Activated T-helper 1 cell treated with anti-CD3 and anti-CD28 coated beads, Interleukin-12 subunit alpha, Interleukin-12 subunit beta, Interleukin-2, Interleukin-4 antibody, amounts not matched to agents 30 ng/mL and 10 ng/mL and 1 ng/mL, durations not matched to agents 14 hours and 24 hours and 36 hours (primary cell): Measurements from ENCODE around the gene GNG14. TPM values are rescaled to one million over a fixed set of nuclear protein-coding genes. Genes with fewer than 3 reads are reported as not detected.
"Not testable (repeated sequence)": the region's sequence is repeated elsewhere in the genome, so short reads cannot be mapped to it uniquely, and the experiment has no call there.

Experiments
- DNase-seq: peaks from one replicate; pipeline ENCODE4 v3.0.0; 2021; ENCODE audit warnings: low spot score
- H3K27ac Mint-ChIP-seq: one replicate; pipeline ENCODE4 v1.8.0; 2021; ENCODE audit warnings: mild to moderate bottlenecking, mixed read lengths
- H3K27me3 Mint-ChIP-seq: one replicate; pipeline ENCODE4 v1.8.0; 2022; ENCODE audit warnings: mild to moderate bottlenecking, moderate library complexity, mixed read lengths; ENCODE audit not compliant: insufficient read depth
- H3K36me3 Mint-ChIP-seq: one replicate; pipeline ENCODE4 v1.8.0; 2021; ENCODE audit warnings: low read depth, mixed read lengths
- H3K4me1 Mint-ChIP-seq: one replicate; pipeline ENCODE4 v1.8.0; 2021; ENCODE audit warnings: low read depth, mixed read lengths
- H3K4me3 Mint-ChIP-seq: one replicate; pipeline ENCODE4 v1.8.0; 2021; ENCODE audit warnings: mild to moderate bottlenecking, moderate library complexity, mixed read lengths
- H3K9me3 Mint-ChIP-seq: one replicate; pipeline ENCODE4 v1.8.0; 2021; ENCODE audit warnings: mixed read lengths
- intact Hi-C: fragments of 100-400 bp; cut with micrococcal nuclease; formaldehyde crosslinking; loops from one replicate; pipeline ENCODE4 v1.15.1; 2024
- total RNA-seq: library from RNA; stranded (reverse); gene quantifications from 2 replicates; pipeline ENCODE4 v1.2.3, GENCODE V29; 2022

GNG14 gene
- 0.73 TPM in 1 of 2 replicates, not detected in the other for total RNA-seq

GRCh38 chr19:12687496-12688196 lies at the start of gene GNG14:
TSS of gene GNG14 (plus strand) at chr19:12687998. CDS start at chr19:12688049, 51 bp downstream.
- H3K27ac Mint-ChIP-seq: no peak within 1 kb of the TSS

GRCh38 chr19:12638611-12639182 lies 49.1 kb upstream of the GNG14 start:
- H3K27me3 Mint-ChIP-seq: no peaks in the 10 kb centered on the region
- H3K9me3 Mint-ChIP-seq: peaks cover 4% of the 10 kb centered on the region
- peaks cover 24% of the 10 kb centered on the region for H3K36me3 Mint-ChIP-seq
- no peak overlapping the region for H3K27ac Mint-ChIP-seq
- peaks cover 15% of the 10 kb centered on the region for H3K4me1 Mint-ChIP-seq
- H3K4me3 Mint-ChIP-seq: no peak overlapping the region
- intact Hi-C loops: no loop called here
- DNase-seq: no peak

More at GRCh38 chr19:12687496-12688196, at the start of gene GNG14:
- no peaks in the 10 kb centered on the region for H3K36me3 Mint-ChIP-seq
- DNase-seq: no peak
- intact Hi-C loops: no loop called here
- H3K4me3 Mint-ChIP-seq: no peak within 1 kb of the TSS
- no peaks in the 10 kb centered on the region for H3K27me3 Mint-ChIP-seq
- H3K4me1 Mint-ChIP-seq: no peaks in the 10 kb centered on the region
- H3K9me3 Mint-ChIP-seq: no peaks in the 10 kb centered on the region

DNA sequence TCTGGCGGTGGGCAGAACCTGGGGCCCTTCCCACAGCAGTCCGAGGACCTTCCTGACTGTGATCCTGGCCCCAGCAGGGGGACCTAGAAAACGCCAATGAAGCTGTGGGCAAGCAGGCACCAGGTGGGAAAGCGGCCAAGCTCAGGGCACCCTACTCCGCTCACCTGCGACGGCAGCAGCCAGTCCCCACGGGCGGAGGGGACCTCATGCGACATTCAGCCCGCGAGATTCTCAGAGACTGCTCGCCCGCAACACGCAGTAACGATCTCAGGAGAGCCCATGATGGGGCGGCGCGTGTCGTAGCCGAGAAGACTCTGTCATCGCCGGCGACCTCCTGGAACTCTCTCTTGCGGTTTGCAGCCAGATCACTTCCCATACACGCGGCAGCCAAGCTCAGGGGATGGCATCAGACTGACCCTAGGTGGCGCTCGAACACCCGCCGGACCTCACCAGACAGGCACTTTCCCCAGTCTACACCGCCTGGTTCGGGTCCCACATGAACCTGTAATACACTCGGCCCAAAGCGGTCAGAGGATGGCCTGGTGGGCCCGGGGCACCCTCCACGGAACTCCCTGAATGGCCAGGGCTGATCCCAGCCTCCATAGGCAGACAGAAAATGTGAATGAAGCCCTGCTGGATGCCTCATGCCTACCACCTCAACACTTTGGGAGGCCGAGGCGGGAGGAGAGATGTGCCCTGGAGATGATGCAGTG lies 47.7 kb upstream of the GNG14 start:
- peaks cover 23% of the 10 kb centered on the region for H3K36me3 Mint-ChIP-seq
- DNase-seq: peak; percentile 72
- peaks cover 3% of the 10 kb centered on the region for H3K9me3 Mint-ChIP-seq
- H3K27me3 Mint-ChIP-seq: no peaks in the 10 kb centered on the region
- intact Hi-C loops: loop anchor here (1.0 to 2.0 kb wide), 4 partner anchors 26 to 76 kb away; partner anchors contain the start of genes MAN2B1, WDR83, ZNF490 and ZNF791
- H3K4me1 Mint-ChIP-seq: peaks cover 13% of the 10 kb centered on the region
- peak overlapping the region; percentile 53 for H3K4me3 Mint-ChIP-seq
- H3K27ac Mint-ChIP-seq: peak overlapping the region; percentile 63

GRCh38 chr19:12641456-12641855 lies 46.3 kb upstream of the GNG14 start:
- no peaks in the 10 kb centered on the region for H3K27me3 Mint-ChIP-seq
- peaks cover 9% of the 10 kb centered on the region for H3K4me1 Mint-ChIP-seq
- no peaks in the 10 kb centered on the region for H3K9me3 Mint-ChIP-seq
- no peak overlapping the region for H3K4me3 Mint-ChIP-seq
- DNase-seq: no peak
- intact Hi-C loops: loop anchor here (2.0 kb wide), 1 partner anchor 31 kb away; the partner anchor contains the start of genes ZNF490 and ZNF791
- no peak overlapping the region for H3K27ac Mint-ChIP-seq
- peaks cover 20% of the 10 kb centered on the region for H3K36me3 Mint-ChIP-seq

DNA sequence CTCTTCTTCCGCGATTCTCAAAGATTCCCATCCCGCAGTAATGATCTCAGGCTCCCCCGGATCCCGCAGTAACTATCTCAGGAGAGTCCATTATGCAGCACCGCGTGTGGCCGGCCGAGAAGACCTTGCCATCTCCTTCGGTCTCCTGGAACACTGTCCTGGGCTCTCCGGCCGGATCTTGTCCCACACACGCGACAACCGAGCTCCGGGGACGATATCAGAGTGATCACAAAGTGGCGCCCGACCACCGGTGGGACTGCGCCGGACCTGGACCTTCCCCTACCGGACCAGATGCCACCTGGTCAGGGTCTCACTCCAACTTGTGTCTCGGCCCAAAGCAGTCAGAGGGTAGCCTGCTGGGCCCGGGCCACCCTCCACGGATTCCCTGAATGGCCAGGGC lies 45.3 kb upstream of the GNG14 start:
- H3K4me3 Mint-ChIP-seq: no peak overlapping the region
- DNase-seq: no peak
- peaks cover 20% of the 10 kb centered on the region for H3K36me3 Mint-ChIP-seq
- intact Hi-C loops: no loop called here
- no peaks in the 10 kb centered on the region for H3K27me3 Mint-ChIP-seq
- peaks cover 9% of the 10 kb centered on the region for H3K4me1 Mint-ChIP-seq
- no peak overlapping the region for H3K27ac Mint-ChIP-seq
- no peaks in the 10 kb centered on the region for H3K9me3 Mint-ChIP-seq

DNA sequence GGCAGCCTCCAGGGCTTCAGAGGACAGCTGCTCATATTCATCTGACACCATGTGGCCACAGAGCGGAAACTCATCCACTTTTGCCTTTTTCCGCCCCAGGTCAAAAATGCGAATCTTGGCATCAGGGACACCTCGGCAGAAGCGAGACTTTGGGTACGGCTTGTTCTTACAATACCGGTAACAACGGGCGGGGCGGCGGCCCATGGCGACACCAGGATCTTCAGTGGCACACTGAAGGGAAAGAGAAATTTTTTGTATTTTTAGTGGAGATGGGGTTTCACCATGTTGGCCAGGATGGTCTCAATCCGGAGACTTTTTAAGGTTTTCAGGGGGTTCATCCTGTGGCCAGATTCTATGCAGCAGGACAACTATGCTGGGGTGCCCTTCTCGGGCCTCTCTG lies 44.1 kb upstream of the GNG14 start:
- H3K27me3 Mint-ChIP-seq, H3K4me1 Mint-ChIP-seq, H3K9me3 Mint-ChIP-seq, H3K4me3 Mint-ChIP-seq, DNase-seq, intact Hi-C loops, H3K27ac Mint-ChIP-seq: not testable (repeated sequence)
- H3K36me3 Mint-ChIP-seq: peaks cover 20% of the 10 kb centered on the region

GRCh38 chr19:12646551-12646950 lies 41.2 kb upstream of the GNG14 start:
- no peak for DNase-seq
- Mint-ChIP-seq H3K4me3 (no peak overlapping the region), H3K27ac (no peak overlapping the region), H3K4me1 (no peaks in the 10 kb centered on the region), H3K36me3 (peaks cover 25% of the 10 kb centered on the region), H3K9me3 (no peaks in the 10 kb centered on the region), H3K27me3 (no peaks in the 10 kb centered on the region)
- intact Hi-C loops: no loop called here

DNA sequence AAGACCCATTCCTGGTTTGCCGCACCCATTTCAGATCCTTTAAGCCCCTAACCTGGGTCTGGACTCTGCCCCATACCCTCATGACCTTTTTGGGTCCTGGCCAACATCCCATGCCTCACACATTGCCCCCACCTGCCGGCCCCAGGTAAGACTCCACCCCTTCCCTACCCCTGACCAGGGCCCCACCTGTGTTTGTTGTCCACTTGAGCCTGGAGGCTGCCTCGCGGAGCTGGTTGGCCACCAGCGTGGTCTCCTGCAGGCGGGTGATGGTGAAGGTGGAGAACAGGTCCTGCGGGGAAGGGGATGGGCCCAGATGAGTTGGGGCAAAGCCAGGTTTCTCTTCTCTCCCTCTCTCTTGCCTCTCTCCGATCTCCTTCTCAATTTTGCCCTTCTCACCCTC lies 40.8 kb upstream of the GNG14 start:
- no peak overlapping the region for H3K27ac Mint-ChIP-seq
- no peaks in the 10 kb centered on the region for H3K9me3 Mint-ChIP-seq
- peaks cover 27% of the 10 kb centered on the region for H3K36me3 Mint-ChIP-seq
- DNase-seq: no peak
- H3K4me3 Mint-ChIP-seq: no peak overlapping the region
- no peaks in the 10 kb centered on the region for H3K27me3 Mint-ChIP-seq
- H3K4me1 Mint-ChIP-seq: no peaks in the 10 kb centered on the region
- intact Hi-C loops: loop anchor here (1.0 kb wide), 1 partner anchor 19 kb away; the partner anchor contains the start of genes MAN2B1 and WDR83

- Mint-ChIP-seq H3K36me3 (peaks cover 29% of the 10 kb centered on the region), H3K4me3 (no peak overlapping the region), H3K4me1 (no peaks in the 10 kb centered on the region), H3K9me3 (no peaks in the 10 kb centered on the region), H3K27me3 (no peaks in the 10 kb centered on the region), H3K27ac (no peak overlapping the region)
- intact Hi-C loops: loop anchor here (1.0 kb wide), 1 partner anchor 19 kb away; the partner anchor contains the start of genes MAN2B1 and WDR83
- DNase-seq: no peak
Observed at GRCh38 chr19:12647490-12648071, 40.2 kb upstream of the GNG14 start.

GRCh38 chr19:12648088-12648487 lies 39.7 kb upstream of the GNG14 start:
- DNase-seq: no peak
- Mint-ChIP-seq H3K9me3 (no peaks in the 10 kb centered on the region), H3K27ac (no peak overlapping the region), H3K27me3 (no peaks in the 10 kb centered on the region), H3K4me1 (no peaks in the 10 kb centered on the region), H3K4me3 (no peak overlapping the region), H3K36me3 (peaks cover 29% of the 10 kb centered on the region)
- intact Hi-C loops: no loop called here

DNA sequence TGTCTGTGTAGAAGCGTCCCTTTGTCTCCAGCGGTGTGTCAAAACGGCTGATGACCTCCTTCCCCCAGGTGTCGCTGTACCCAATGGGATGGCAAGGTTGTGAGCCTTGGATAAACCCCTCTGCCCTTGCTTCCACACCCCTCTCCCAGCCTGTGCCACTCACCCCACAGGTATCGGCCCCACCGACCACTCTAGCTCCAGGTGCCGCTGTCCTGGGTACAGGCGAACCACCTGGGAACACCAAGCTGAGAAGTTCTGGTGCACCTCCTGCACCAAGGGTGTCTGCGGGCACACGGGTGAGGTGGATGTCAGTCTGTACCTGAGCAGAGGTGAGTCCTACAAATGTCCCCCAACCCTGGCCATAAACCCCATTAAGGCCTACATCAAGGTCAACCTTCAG lies 37.9 kb upstream of the GNG14 start:
- DNase-seq: no peak
- intact Hi-C loops: no loop called here
- H3K9me3 Mint-ChIP-seq: no peaks in the 10 kb centered on the region
- H3K4me1 Mint-ChIP-seq: no peaks in the 10 kb centered on the region
- H3K27ac Mint-ChIP-seq: no peak overlapping the region
- no peak overlapping the region for H3K4me3 Mint-ChIP-seq
- no peaks in the 10 kb centered on the region for H3K27me3 Mint-ChIP-seq
- peaks cover 17% of the 10 kb centered on the region for H3K36me3 Mint-ChIP-seq

DNA sequence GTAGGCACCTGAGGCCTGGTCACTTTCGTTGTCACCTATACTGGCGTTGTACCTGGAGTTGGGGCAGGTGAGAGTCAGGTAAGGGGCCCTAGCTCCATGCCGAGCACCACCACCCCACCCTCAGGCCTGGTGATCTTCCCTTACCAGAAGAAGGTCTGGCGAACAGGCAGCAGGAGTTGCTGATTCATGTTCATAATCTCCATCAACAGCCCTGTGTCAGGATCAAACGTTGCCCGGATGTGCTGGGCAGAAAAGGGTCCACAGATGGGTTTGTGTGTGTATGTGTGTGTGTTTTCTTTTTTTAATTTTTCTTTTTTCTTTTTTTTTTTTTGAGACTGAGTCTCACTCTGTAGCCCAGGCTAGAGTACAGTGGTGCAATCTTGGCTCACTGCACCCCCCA lies 35.6 kb upstream of the GNG14 start:
- H3K27ac Mint-ChIP-seq: no peak overlapping the region
- DNase-seq: no peak
- intact Hi-C loops: no loop called here
- no peaks in the 10 kb centered on the region for H3K9me3 Mint-ChIP-seq
- H3K4me3 Mint-ChIP-seq: no peak overlapping the region
- H3K36me3 Mint-ChIP-seq: peaks cover 30% of the 10 kb centered on the region
- H3K27me3 Mint-ChIP-seq: no peaks in the 10 kb centered on the region
- H3K4me1 Mint-ChIP-seq: peaks cover 4% of the 10 kb centered on the region

DNA sequence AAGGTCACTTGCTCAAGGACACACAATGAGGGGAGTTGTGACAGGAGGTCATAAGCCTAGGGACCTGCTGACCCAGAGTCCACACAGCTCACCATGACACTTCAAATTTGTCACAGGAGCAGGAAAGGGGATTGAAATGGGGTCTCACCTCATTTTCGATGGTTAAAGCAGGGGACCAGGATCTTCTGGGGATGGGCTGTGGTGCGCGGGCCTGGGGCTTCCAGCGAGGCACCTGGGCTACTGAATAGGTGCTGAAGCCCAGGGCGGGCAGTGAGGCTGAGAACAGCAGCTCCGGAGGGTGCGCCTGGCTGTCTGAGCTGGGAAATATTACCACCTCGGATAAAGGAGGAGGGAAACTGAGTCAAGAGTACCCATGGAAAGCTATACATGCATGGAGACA lies 32.3 kb upstream of the GNG14 start:
- Mint-ChIP-seq H3K9me3 (no peaks in the 10 kb centered on the region), H3K4me1 (peaks cover 4% of the 10 kb centered on the region), H3K27ac (peak overlapping the region; percentile 27), H3K36me3 (peaks cover 32% of the 10 kb centered on the region), H3K4me3 (no peak overlapping the region), H3K27me3 (no peaks in the 10 kb centered on the region)
- no peak for DNase-seq
- intact Hi-C loops: no loop called here
